ENCODE data around the gene ARPC5. TPM values are rescaled to one million over a fixed set of nuclear protein-coding genes. Genes with fewer than 3 reads are reported as not detected.
"Not testable (repeated sequence)": the region's sequence is repeated elsewhere in the genome, so short reads cannot be mapped to it uniquely, and the experiment has no call there.

ARPC5 gene
- polyA plus RNA-seq, 1 experiment = 293 TPM

GRCh38 chr1:183633676-183634343 lies 1.8 kb downstream of the ARPC5 start:
- H3K9me3 ChIP-seq (ENCODE audit: control insufficient read depth, insufficient read depth, low read length) = no peaks in the 10 kb centered on the region
- CTCF ChIA-PET = interaction anchor here (0.6 to 2.6 kb wide), 6 partner anchors 11 to 310 kb away, joined by 3 to 13 read pairs (median 4); no protein-coding TSS in a partner anchor
- peak overlapping the region; percentile 87 for H3K4me3 ChIP-seq (ENCODE audit: low read depth, low read length)
- H3K27me3 ChIP-seq (ENCODE audit: control insufficient read depth, insufficient read depth, low read length) = no peaks in the 10 kb centered on the region
- POLR2A ChIA-PET = interaction anchor here (0.9 to 1.6 kb wide), 2 partner anchors 258 to 282 kb away, joined by 3 to 9 read pairs; no protein-coding TSS in a partner anchor
- TF ChIP-seq CTCF (IDR thresholded peaks at IDR 0.05; ENCODE audit: low read depth, low read length) = peak; percentile 64
- peak; percentile 84 for DNase-seq (ENCODE audit: low read depth, low spot score)
- H3K27ac ChIP-seq (ENCODE audit: low read depth, low read length) = no peak overlapping the region

- Histone ChIP-seq H3K9me3 (ENCODE audit: control insufficient read depth, insufficient read depth, low read length) (no peaks in the 10 kb centered on the region), H3K27me3 (ENCODE audit: control insufficient read depth, insufficient read depth, low read length) (no peaks in the 10 kb centered on the region), H3K27ac (ENCODE audit: low read depth, low read length) (no peak overlapping the region), H3K4me3 (ENCODE audit: low read depth, low read length) (peak overlapping the region; percentile 87)
- ChIA-PET CTCF (interaction anchor here (0.6 to 2.6 kb wide), 5 partner anchors 22 to 311 kb away, joined by 3 to 13 read pairs (median 4); no protein-coding TSS in a partner anchor), POLR2A (interaction anchor here (1.4 to 1.6 kb wide), 2 partner anchors 24 to 283 kb away, joined by 3 to 6 read pairs; no protein-coding TSS in a partner anchor)
- no peak for DNase-seq (ENCODE audit: low read depth, low spot score)
- no peak for TF ChIP-seq CTCF (IDR thresholded peaks at IDR 0.05; ENCODE audit: low read depth, low read length)
Measured at GRCh38 chr1:183632964-183633363, 2.6 kb downstream of the ARPC5 start.

DNA sequence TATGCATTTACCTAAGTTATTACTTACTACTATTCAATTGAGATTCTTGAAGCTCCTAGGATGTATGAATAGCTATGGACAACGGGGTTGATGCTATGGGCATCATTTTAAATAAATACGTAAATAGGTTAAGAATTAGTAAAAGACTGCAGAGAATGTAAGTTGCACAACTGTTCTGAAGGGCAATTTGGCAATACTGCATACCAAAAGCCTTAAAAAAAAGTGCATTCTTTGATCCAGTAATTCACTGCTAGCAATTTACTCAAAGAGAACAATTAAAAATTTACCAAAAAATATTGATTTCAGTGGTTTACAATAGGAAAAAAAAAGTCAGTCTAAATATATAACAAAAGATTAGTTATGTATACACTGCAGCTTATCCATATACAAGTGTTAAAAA lies 3.5 kb downstream of the ARPC5 start:
- CTCF ChIA-PET = interaction anchor here (0.7 to 2.6 kb wide), 4 partner anchors 23 to 534 kb away, joined by 4 to 13 read pairs (median 6); no protein-coding TSS in a partner anchor
- Histone ChIP-seq H3K27ac (ENCODE audit: low read depth, low read length) (no peak overlapping the region), H3K9me3 (ENCODE audit: control insufficient read depth, insufficient read depth, low read length) (no peaks in the 10 kb centered on the region), H3K4me3 (ENCODE audit: low read depth, low read length) (peak overlapping the region; percentile 87), H3K27me3 (ENCODE audit: control insufficient read depth, insufficient read depth, low read length) (no peaks in the 10 kb centered on the region)
- POLR2A ChIA-PET = interaction anchor here (1.4 kb wide), 1 partner anchor 23 kb away, joined by 6 read pairs; no protein-coding TSS in a partner anchor
- no peak for TF ChIP-seq CTCF (IDR thresholded peaks at IDR 0.05; ENCODE audit: low read depth, low read length)
- no peak for DNase-seq (ENCODE audit: low read depth, low spot score)

- H3K27ac ChIP-seq (ENCODE audit: low read depth, low read length) = no peak overlapping the region
- POLR2A ChIA-PET = no interaction called here
- CTCF ChIA-PET = interaction anchor here (1.2 kb wide), 1 partner anchor 286 kb away, joined by 4 read pairs; no protein-coding TSS in a partner anchor
- no peak for TF ChIP-seq CTCF (IDR thresholded peaks at IDR 0.05; ENCODE audit: low read depth, low read length)
- DNase-seq (ENCODE audit: low read depth, low spot score) = no peak
- no peaks in the 10 kb centered on the region for H3K9me3 ChIP-seq (ENCODE audit: control insufficient read depth, insufficient read depth, low read length)
- H3K27me3 ChIP-seq (ENCODE audit: control insufficient read depth, insufficient read depth, low read length) = no peaks in the 10 kb centered on the region
- no peak overlapping the region for H3K4me3 ChIP-seq (ENCODE audit: low read depth, low read length)
Measured at GRCh38 chr1:183630748-183631147, 4.8 kb downstream of the ARPC5 start.

GRCh38 chr1:183628537-183628936 lies 7.0 kb downstream of the ARPC5 start:
- CTCF ChIA-PET = interaction anchor here (0.7 to 1.0 kb wide), 3 partner anchors 10 to 986 kb away, joined by 3 to 4 read pairs (median 4); no protein-coding TSS in a partner anchor
- TF ChIP-seq CTCF (IDR thresholded peaks at IDR 0.05; ENCODE audit: low read depth, low read length) = no peak
- no peaks in the 10 kb centered on the region for H3K27me3 ChIP-seq (ENCODE audit: control insufficient read depth, insufficient read depth, low read length)
- no peak overlapping the region for H3K27ac ChIP-seq (ENCODE audit: low read depth, low read length)
- no peak for DNase-seq (ENCODE audit: low read depth, low spot score)
- H3K9me3 ChIP-seq (ENCODE audit: control insufficient read depth, insufficient read depth, low read length) = no peaks in the 10 kb centered on the region
- POLR2A ChIA-PET = interaction anchor here (0.7 to 0.8 kb wide), 2 partner anchors 270 to 329 kb away, joined by 8 to 11 read pairs; no protein-coding TSS in a partner anchor
- H3K4me3 ChIP-seq (ENCODE audit: low read depth, low read length) = no peak overlapping the region

DNA sequence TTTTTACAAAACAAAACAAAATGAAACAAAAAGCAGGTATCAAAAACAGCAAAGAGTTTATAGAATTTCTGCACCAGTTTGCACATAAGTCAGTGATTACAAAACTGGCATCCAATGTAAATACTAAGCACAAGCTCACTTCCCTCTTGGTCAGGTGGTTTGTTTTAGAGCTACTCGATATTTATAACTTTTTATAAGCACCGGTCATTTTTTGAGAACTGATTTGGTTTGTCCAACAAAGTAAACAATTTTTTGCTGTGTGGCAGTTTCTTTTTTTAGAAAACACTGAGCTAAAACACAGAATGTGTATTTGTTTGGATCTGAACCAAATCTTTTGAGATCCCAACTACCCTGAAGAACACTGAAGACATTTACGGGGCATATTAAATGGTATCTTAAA lies 9.3 kb downstream of the ARPC5 start:
- H3K27ac ChIP-seq (ENCODE audit: low read depth, low read length); POLR2A ChIA-PET; H3K4me3 ChIP-seq (ENCODE audit: low read depth, low read length); H3K9me3 ChIP-seq (ENCODE audit: control insufficient read depth, insufficient read depth, low read length); DNase-seq (ENCODE audit: low read depth, low spot score); H3K27me3 ChIP-seq (ENCODE audit: control insufficient read depth, insufficient read depth, low read length): not testable (repeated sequence)
- CTCF ChIA-PET = interaction anchor here (1.0 to 2.2 kb wide), 5 partner anchors 58 to 392 kb away, joined by 3 to 5 read pairs (median 4); no protein-coding TSS in a partner anchor
